ENCODE results near the gene KRT7.

The KRT7 gene

DNA sequence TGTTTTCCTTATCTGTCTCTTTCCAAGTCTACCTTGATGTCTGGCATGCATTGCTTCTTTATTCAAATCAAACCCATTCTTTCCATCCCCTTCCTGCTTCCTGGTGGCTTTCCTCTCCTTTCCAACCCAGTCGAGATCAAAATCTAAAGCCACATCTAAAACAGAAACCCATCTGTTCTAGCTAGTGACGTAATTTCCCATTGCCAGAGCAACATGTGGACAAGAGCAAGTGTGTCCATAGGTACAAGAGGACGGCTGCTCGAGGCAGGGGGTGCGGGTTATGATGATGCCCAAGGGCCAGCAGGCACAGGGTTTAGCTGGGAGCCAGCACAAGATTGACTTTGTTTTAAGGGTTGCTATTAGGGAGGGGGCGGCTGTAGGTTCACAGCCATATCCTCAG lies 48.2 kb upstream of the KRT7 start:
- Histone ChIP-seq H3K27ac (ENCODE audit: low read depth, low read length) (no peak overlapping the region), H3K79me2 (ENCODE audit: insufficient read depth, low read length) (no peaks in the 10 kb centered on the region), H3K4me3 (ENCODE audit: insufficient read depth, low read length, poor library complexity, severe bottlenecking) (no peak overlapping the region), H4K20me1 (ENCODE audit: low read depth, low read length) (no peaks in the 10 kb centered on the region), H3K36me3 (ENCODE audit: low read length) (no peaks in the 10 kb centered on the region), H3K27me3 (ENCODE audit: low read length) (no peaks in the 10 kb centered on the region), H3F3A (ENCODE audit: insufficient read depth) (no peaks in the 10 kb centered on the region), H3K4me2 (ENCODE audit: low read depth, low read length, poor library complexity, severe bottlenecking) (no peak overlapping the region), H2AFZ (ENCODE audit: low read depth, low read length, severe bottlenecking) (no peak overlapping the region), H3K9me2 (replicated peaks; ENCODE audit: insufficient read depth, low read length) (no peaks in the 10 kb centered on the region), H3K9me3 (ENCODE audit: insufficient read depth, low read length) (no peaks in the 10 kb centered on the region), H3K9ac (ENCODE audit: low read length) (no peak overlapping the region)
- TF ChIP-seq, protein P1, sequence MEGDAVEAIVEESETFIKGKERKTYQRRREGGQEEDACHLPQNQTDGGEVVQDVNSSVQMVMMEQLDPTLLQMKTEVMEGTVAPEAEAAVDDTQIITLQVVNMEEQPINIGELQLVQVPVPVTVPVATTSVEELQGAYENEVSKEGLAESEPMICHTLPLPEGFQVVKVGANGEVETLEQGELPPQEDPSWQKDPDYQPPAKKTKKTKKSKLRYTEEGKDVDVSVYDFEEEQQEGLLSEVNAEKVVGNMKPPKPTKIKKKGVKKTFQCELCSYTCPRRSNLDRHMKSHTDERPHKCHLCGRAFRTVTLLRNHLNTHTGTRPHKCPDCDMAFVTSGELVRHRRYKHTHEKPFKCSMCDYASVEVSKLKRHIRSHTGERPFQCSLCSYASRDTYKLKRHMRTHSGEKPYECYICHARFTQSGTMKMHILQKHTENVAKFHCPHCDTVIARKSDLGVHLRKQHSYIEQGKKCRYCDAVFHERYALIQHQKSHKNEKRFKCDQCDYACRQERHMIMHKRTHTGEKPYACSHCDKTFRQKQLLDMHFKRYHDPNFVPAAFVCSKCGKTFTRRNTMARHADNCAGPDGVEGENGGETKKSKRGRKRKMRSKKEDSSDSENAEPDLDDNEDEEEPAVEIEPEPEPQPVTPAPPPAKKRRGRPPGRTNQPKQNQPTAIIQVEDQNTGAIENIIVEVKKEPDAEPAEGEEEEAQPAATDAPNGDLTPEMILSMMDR (IDR thresholded peaks at IDR 0.05; ENCODE audit: insufficient read depth, low read length, poor library complexity, severe bottlenecking), result no peak
- no peak for TF ChIP-seq EZH2phosphoT487 (conservative IDR thresholded peaks at IDR 0.05; ENCODE audit: low read length)

DNA sequence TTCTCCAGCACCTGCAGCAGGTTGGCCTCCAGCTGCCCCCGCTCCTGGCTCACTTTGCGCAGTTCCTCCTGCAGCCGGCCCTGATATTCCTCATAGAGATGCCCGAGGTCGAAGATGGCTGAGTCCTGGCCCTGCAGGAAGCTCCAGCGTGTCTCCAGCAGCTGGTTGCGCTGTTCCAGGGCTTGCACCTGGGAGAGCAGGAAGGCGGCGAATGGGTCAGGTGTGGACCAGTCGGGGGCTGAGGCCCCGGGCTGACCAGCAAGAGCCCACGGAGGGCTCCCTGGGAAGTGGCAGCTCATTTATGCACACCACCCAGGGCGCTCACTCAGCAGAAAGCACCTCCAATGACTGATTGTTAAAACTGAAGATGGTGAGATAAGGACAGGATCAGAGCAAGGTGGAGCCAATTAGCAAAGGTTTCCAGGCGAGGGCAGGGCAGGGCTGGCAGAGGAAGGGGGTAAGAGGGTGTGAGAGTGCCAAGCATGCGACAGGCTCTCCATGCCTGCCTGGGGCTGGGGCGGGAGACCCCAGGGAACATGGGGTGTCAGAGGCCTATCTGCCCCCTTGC lies 47.6 kb upstream of the KRT7 start:
- H3K9ac ChIP-seq (ENCODE audit: low read length), result no peak overlapping the region
- no peaks in the 10 kb centered on the region for H3K9me2 ChIP-seq (replicated peaks; ENCODE audit: insufficient read depth, low read length)
- no peak for TF ChIP-seq EZH2phosphoT487 (conservative IDR thresholded peaks at IDR 0.05; ENCODE audit: low read length)
- TF ChIP-seq, protein P1 (IDR thresholded peaks at IDR 0.05; ENCODE audit: insufficient read depth, low read length, poor library complexity, severe bottlenecking), result no peak
- H2AFZ ChIP-seq (ENCODE audit: low read depth, low read length, severe bottlenecking), result no peak overlapping the region
- H3K9me3 ChIP-seq (ENCODE audit: insufficient read depth, low read length), result no peaks in the 10 kb centered on the region
- no peaks in the 10 kb centered on the region for H4K20me1 ChIP-seq (ENCODE audit: low read depth, low read length)
- H3K27ac ChIP-seq (ENCODE audit: low read depth, low read length), result no peak overlapping the region
- H3K36me3 ChIP-seq (ENCODE audit: low read length), result no peaks in the 10 kb centered on the region
- no peaks in the 10 kb centered on the region for H3K27me3 ChIP-seq (ENCODE audit: low read length)
- no peak overlapping the region for H3K4me2 ChIP-seq (ENCODE audit: low read depth, low read length, poor library complexity, severe bottlenecking)
- H3K79me2 ChIP-seq (ENCODE audit: insufficient read depth, low read length), result no peaks in the 10 kb centered on the region
- H3K4me3 ChIP-seq (ENCODE audit: insufficient read depth, low read length, poor library complexity, severe bottlenecking), result no peak overlapping the region
- H3F3A ChIP-seq (ENCODE audit: insufficient read depth), result no peaks in the 10 kb centered on the region

DNA sequence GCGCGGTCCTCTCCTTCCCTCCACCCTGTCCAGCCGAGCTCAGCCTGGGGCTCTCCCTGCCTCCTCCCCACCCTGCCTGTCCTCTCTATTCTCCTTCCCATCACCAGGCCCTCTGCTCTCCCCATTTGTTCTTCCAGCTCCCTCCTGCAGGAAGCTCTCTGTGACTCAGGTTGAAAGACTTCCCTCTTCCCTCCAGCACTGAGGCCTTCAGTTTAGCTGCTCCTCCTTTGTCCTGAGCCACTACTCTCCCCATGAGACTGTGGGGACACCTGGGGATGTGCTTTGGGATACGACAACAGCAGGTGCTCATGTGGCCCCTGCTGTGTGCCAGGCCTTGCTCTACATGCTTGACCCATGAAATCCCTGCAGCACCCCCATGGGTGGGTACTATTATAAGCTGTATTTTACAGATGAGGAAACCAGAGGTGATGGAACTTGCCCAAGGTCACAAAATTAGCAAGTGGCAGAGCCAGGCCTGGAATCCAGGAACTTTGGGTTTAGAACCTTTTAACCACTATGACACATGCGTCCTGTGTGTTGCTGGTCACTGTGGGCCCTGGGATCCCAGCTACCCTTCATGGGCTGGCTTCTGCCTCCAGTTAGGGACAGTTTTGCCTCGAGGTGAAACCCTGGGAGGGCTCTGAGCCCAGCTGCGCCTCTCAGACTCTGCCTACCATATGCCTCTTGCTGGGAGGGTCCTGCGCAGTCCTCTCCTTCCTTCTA lies 46.8 kb upstream of the KRT7 start:
- H3K27ac ChIP-seq (ENCODE audit: low read depth, low read length), result no peak overlapping the region
- H3K4me3 ChIP-seq (ENCODE audit: insufficient read depth, low read length, poor library complexity, severe bottlenecking), result no peak overlapping the region
- TF ChIP-seq, protein P1 (IDR thresholded peaks at IDR 0.05; ENCODE audit: insufficient read depth, low read length, poor library complexity, severe bottlenecking), result no peak
- no peak for TF ChIP-seq EZH2phosphoT487 (conservative IDR thresholded peaks at IDR 0.05; ENCODE audit: low read length)
- H4K20me1 ChIP-seq (ENCODE audit: low read depth, low read length), result no peaks in the 10 kb centered on the region
- H3K36me3 ChIP-seq (ENCODE audit: low read length), result no peaks in the 10 kb centered on the region
- no peaks in the 10 kb centered on the region for H3K79me2 ChIP-seq (ENCODE audit: insufficient read depth, low read length)
- no peaks in the 10 kb centered on the region for H3K9me2 ChIP-seq (replicated peaks; ENCODE audit: insufficient read depth, low read length)
- no peaks in the 10 kb centered on the region for H3K9me3 ChIP-seq (ENCODE audit: insufficient read depth, low read length)
- no peaks in the 10 kb centered on the region for H3F3A ChIP-seq (ENCODE audit: insufficient read depth)
- H3K9ac ChIP-seq (ENCODE audit: low read length), result no peak overlapping the region
- no peaks in the 10 kb centered on the region for H3K27me3 ChIP-seq (ENCODE audit: low read length)
- H2AFZ ChIP-seq (ENCODE audit: low read depth, low read length, severe bottlenecking), result no peak overlapping the region
- no peak overlapping the region for H3K4me2 ChIP-seq (ENCODE audit: low read depth, low read length, poor library complexity, severe bottlenecking)
